Erythroblast (primary cell): ENCODE data around the gene KCNH1.

Experiments
- GATA1 ChIP-seq: IDR thresholded peaks from 2 replicates; pipeline ENCODE4 v1.6.1; 2011; ENCODE audit warnings: low read depth, mild to moderate bottlenecking, control low read depth, low read length, moderate library complexity
- POLR2A ChIP-seq: IDR thresholded peaks from 2 replicates; pipeline ENCODE4 v1.6.1; 2011; ENCODE audit warnings: mild to moderate bottlenecking, low read length

DNA sequence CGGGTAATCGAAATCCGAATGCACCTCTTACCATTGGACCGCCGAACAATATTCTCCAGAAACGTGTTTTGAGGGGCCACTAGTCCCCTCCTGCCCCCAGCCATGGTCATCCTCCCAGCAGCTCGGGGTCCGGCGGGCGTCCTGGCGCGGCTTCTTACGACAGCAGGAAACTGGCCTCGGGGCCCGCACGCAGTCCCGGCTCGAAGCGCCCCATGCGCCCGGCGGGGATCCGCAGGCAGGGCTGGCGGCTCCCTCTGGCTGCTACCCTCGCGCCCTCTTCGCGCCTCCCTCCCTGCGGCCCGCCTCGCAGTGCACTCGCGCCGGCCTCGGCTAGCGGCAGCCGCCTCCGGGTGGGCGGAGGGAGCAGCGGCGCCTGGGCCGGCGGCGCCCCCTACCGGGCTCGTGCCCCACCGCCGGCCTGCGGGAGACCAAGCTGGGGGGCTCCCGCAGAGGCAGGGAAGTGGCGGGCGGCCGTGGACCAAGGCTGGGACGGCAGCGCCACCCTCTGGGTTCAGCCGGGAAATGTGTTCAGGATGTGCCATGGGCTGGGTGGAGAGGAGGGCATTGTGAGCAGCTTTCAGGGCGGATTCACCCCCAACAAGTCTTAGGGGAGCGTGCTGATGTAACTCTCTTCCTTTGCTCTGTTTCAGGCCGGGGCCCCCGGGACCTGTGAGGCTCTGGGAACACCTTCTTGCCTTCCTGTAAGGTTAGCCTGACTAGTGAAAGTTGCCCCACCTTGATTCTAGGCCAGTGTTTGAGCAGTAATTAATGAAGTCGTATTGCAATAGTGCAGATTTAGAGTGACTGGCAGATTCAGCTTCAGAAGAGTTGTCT lies at the start of gene KCNH1:
- TF ChIP-seq POLR2A, result no peak
- no peak for TF ChIP-seq GATA1
